NCI-H2227 (cell line): ENCODE data around the gene TGM6.

Experiments
- DNase-seq: peaks from one replicate; lab custom pipeline; 2025; ENCODE audit not compliant: unreplicated experiment; lab: John Stamatoyannopoulos, UW

TGM6 gene

DNA sequence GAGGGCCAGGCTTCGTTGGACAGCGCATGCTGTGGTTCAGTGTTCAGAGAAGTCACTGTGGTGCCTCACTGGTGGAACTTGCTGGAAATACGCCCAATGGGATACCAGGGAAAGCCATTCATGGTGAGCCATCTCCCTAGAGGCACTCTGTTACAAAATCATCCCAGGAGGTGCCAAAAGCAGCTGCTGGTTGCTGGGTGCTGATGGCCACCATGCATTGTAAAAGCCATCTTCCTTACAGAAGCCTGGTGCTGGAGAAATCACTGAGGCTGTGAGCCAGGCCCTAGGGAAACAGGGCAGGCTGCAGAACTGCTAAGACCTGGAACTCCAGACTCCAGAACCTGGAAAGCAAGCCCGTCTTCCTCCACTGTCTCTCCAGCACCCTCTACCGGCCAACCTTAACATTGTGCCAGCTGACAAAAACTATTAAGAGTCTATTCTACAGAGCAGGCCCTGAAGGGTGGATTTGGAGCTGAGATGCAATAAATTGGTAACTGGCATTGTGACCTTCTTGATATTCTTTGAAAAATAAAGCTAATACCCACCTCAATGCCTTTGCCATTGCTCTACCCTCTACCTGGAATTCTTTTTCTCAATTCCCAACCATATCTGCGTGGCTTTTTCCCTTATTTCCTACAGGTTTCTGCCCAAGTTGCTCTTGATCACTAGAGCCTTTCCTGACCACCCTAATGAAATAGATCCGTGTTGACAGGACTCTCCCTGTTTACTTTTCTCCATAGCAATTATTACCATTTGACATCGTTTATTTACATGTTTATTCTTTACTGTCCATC lies 71.4 kb downstream of the TGM6 start:
- DNase-seq = peak; percentile 87

DNA sequence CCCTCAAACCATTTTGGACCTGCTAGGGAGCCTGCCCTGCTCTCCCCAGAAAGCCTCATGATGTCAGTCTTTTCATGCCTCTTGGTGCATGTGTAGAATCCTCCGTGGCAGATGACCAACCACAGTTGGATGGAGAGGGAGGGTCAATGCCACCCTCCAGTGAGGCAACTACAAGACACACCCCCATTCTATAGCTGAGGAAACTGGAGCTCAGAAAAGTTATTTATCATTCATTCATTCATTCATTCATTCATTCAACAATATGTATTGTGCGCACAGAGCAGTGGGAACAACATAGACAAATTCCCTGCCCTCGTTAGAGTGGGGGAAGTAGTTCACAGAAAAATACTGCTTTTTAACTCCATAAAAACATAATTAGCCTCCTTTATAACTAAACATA lies 73.1 kb downstream of the TGM6 start:
- DNase-seq = no peak

DNA sequence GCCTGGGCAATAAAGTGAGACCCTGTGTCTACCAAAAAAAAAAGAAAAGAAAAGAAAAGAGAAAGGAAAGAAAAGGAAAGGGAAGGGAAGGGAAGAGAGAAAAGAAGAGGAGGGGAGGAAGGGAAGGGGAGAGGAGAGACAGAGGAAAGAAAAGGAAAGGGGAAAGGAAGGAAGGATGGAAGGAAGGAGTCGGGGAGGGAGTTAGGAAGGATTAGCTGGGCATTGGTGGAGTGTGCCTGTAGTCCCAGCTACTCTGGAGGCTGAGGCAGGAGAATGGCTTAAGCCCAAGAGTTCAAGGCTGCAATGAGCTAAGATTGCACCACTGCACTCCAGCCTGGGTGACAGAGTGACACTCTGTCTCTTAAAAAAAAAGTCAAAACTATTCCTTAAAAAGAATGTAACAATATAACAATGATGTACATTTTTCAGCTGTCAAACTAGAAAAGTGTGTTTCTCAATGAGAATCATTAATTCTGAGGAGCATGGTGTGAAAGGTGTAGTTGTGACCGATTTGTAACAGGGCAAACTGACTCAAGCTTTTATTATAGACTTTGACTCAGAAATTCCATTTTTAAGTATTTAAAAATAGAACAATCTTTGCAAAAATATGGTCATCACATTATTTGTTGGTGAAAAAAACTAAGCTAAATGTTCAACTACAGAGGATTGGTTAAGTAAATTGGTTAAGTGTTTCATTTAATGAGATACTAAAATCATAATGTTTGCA lies 75.2 kb downstream of the TGM6 start:
- no peak for DNase-seq

DNA sequence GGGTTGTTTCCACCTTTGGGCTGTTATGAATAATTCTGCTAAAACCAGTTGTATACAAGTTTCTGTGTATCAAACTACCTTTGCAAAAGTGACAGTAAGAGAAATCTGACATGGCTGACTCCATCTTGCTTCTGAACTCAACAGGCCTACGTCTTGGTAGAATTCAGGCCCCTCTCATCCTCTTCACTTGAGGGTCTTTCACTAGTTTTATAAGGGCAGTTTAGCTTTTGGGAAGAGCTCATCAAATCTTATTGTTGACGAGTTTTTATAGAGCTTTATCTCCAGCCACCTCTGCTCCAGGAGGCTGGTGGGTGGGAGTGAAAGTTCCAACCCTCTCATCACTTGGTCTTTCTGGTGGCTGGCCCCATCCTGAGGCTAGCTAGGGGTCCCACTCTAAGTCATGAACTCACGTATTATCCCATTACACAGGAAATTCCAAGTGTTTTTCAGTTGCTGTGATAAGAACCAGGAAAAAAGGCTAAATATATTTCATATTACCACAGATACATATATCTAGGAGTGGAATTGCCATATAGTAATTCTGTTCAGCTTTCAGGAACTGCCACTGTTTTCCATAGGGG lies 78.3 kb downstream of the TGM6 start:
- DNase-seq = no peak

DNA sequence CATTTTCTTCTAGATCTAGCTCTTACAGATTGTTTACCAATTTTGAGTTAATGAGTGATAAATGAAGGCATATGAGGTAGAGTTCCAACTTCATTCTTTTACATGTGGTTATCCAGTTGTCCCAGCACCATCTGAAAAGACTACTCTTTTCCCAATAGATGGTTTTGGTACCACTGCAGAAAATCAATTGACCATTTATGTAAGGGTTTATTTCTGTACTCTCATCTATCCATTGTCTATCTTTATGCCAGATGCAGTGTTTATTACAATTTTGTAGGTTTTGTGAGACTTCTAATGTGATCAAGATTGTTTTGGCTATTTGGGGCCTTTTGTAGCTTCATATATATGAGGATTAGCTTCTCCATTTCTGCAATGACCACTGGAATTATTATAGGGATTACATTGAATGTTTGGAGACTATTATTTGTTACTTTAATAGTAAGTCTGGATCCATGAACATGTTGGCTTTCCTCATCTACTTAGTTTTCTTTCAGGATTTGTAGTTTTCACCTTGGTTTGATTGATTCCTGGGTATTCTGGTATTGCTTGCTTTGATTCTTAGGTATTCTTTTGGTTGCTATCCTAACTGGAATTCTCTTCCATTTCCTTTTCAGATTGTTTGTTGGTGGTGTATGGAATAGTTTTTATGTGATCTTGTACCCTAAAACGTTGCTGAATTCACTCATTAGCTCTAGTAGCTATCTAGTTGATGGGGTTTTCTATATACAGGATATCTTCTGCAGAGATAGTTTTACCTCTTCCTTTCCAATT lies 79.5 kb downstream of the TGM6 start:
- DNase-seq = no peak

DNA sequence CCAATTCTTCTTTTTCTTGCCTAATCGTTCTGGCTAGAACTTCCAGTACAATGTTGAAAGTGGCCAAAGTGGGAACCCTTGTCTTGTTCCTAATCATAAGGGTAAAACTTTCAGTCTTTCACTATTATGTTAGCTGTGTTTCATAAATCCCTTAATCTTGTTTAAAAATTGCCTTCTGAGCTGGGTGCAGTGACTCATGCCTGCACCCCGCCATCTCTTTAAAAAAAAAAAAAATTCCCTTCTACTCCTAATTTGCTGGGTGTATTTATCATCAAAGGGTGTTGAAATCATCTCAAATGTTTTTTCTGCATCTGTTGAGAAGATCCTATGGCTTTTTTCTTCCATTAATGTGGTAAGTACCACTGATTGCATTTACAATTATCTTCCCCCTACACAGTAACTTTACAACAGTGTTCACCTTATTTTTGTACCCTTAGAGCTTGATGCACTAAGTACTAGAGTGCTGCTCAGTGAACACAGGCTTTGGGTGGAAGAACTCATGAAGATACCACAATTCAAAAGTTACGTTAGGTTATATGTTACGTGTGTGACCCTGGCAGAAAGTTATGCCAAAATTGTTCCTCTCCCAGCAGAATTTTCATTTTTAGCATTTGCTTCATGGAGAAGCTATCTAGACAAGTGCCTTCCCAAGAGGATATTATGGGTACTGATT lies 80.2 kb downstream of the TGM6 start:
- no peak for DNase-seq

DNA sequence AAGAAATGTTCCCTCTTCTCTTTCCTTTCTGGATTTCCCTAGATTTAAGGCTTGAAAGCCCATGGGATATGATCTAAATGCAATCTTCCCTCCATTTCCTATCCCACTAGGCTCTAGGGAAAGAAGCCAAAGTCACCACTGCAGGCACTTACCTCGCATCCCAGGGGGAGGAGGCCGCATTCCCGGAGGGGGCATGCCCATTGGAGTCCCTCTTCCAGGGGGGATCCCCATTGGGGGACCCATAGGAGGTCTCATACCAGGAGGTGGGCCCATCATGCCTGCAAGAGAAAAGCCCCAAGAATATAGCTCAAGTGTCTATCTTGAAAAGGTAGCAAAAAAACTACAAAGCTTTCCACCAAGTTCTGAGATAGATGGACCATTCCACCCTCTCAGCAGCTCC lies 81.8 kb downstream of the TGM6 start:
- no peak for DNase-seq

DNA sequence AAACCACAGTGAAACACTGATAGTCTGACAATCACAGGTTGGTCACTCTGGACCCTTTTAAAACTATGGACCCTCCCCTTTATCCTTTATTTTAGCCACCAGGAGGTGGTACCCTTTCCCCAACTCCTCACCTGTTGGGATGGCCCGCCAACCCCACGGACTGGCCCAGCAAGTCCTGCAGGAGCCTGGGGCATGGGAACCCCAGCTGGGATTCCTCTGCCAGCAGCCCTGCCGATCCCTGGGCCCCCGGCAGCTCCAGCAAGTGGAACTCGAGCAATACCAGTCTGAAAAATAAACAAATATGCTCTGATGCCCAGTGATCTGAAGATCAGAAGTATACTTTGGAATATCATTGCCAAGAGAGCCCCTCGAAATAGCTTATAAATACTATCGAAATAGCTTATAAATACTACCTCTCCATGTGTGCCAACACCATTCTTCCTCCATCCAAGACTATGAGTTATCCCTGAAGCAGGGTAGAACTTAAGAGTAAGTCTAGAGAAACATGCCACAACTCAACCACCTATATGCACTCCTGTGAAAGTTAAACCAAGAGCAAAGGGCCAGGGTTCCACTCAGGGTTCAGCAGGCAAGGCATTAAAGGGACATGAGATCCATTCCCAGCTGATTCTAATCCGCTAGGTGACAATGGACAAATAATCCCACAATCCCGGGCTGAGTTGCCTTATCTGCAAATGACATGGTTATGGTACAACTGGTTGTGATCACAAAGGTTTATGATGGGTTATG lies 83.1 kb downstream of the TGM6 start:
- DNase-seq = no peak

DNA sequence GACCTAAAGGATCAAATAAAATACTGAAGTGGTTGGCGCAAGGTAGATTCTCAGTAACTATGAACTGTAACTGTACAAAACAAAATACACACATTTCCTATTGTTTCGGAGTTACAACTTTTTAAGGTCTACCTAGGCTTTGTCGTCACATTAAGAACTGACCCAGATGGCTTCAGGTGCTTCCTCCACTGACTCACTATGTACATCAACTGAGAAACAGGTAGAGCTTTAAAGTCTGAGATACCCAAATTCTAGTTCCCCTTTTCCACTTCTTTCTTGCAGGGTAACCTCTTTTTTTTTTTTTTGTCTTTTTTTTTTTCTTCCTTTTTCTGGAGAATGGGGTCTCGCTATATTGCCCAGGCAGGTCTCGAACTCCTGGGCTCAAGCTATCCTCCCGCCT lies 84.4 kb downstream of the TGM6 start:
- no peak for DNase-seq

DNA sequence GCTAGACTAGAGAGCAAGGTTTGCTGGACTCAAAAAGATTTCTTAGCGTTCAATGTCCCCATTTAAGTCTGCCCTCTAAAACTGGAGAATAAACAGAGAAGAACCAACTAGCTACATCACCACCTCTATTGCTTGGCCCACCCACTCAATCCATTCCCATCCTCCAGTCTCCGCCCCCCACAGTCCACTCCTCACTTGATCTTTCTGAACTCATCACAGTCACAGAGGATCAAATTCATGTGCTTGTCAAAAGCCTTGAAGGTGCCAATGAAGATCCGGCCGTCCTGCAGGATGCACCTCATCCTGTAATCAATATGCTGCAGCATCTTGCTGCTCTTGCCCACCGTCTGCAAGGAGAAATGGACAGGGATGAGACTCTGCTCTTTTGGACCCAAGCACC lies 86.7 kb downstream of the TGM6 start:
- DNase-seq = no peak

DNA sequence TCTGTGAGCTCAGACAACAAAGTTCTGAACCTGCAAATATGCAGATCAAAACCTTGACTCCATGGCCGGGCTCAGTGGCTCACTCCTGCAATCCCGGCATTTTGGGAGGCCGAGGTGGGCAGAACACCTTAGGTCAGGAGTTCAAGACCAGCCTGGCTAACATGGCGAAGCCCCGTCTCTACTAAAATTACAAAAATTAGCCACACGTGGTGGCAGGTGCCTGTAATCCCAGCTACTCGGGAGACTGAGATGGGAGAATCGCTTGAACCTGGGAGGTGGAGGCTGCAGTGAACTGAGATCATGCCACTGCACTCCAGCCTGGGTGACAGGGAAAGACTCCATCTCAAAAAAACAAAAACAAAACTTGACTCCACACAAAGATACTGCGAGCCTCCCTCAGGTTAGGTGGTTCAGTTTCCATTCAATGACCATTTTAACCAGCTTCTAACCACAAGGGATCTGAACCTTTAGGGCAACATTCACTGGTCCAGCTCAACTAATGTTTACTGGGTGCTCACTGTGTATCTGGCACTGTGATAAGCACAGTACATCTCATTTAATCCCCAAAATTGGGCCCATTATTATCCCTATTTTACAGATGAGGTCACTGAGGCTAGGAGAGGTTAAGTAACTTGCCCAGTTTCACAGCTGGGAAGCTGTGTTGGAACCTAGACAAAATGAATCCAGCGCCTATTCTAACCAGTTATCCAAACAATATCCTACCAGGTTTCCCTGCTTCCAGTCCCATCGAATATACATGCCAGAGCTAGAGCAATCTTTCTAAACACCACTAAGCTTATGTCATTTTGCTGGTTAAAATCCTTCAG lies 88.1 kb downstream of the TGM6 start:
- DNase-seq = no peak

DNA sequence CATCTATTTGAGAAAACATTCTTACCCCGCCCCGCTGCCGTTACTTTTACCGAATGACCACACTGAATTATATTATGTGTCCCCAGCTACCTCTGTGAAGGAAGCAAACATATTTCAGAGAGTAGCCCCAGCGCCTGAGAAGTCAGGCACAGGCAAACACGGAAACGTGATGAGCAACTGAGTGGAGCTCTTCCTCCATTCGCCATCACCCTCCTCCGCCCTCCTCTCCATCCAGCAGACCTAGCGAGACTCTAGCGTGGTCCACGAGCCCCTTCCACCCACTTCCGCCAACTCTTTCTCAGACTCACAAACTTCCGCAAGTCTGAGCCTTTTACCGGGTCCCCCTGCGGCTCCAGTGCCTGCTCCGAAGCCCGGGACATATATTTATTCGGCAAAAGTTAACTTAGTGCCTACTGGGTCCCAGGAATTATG lies 89.3 kb downstream of the TGM6 start:
- DNase-seq = peak; percentile 65

DNA sequence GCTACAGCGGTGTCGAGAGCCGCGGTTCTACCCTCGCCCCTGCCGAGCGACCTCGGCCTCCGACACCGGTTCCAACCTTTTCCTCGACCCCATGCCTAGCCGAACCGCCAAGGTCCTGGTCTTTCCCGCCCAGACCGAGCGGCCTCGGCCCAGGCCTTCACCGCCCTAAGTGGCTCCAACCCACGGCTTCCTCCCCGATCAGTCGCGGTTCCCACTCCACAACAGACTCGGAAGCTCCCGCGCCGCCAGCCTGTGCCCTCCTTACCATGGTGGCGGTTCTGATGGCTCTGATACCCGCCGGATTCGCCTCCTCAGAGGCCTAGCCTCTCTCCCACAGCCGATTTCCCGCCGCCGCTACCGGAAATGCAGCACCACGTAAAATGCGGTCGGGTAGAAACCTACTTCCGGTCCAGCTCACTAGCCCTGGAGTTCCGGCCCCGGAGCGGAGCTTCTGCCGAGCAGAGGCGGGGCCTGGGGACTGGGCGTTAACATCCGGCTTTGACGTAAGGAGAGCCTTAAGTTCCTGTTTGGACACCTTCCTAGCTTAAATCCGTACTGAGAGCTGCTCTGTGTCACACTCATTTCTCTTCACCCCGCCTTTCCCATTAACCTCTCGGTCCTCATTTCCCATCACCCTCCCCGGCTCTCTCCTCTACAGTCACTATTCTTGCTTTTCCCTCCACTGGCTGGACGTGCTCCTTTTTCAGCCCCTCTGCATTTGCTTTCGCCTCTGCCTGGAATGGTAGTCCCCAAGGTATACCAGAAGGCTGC lies 89.9 kb downstream of the TGM6 start, which contains the start of gene SNRPB:
Gene SNRPB, minus strand, starts transcription at position 367 of the 771 bp plus-strand sequence. Its CDS starts 99 bp downstream, at position 268.
- peak; percentile 99 for DNase-seq

DNA sequence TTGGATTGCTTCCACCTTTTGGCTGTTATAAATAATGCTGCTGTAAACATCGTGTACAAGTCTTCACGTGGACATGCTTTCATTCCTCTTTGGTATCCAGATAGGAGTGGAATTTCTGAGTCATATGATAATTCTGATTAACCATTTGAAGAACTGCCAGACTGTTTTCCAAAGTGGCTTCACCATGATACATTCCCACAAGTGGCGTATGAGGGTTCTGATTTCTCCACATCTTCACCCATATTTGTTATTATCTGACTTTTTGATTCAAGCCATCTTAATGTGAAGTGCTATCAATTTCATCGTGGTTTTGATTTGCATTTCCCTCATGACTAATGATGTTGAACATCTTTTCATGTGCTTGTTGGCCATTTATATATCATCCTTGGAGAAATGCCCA lies 92.8 kb downstream of the TGM6 start:
- DNase-seq = no peak

DNA sequence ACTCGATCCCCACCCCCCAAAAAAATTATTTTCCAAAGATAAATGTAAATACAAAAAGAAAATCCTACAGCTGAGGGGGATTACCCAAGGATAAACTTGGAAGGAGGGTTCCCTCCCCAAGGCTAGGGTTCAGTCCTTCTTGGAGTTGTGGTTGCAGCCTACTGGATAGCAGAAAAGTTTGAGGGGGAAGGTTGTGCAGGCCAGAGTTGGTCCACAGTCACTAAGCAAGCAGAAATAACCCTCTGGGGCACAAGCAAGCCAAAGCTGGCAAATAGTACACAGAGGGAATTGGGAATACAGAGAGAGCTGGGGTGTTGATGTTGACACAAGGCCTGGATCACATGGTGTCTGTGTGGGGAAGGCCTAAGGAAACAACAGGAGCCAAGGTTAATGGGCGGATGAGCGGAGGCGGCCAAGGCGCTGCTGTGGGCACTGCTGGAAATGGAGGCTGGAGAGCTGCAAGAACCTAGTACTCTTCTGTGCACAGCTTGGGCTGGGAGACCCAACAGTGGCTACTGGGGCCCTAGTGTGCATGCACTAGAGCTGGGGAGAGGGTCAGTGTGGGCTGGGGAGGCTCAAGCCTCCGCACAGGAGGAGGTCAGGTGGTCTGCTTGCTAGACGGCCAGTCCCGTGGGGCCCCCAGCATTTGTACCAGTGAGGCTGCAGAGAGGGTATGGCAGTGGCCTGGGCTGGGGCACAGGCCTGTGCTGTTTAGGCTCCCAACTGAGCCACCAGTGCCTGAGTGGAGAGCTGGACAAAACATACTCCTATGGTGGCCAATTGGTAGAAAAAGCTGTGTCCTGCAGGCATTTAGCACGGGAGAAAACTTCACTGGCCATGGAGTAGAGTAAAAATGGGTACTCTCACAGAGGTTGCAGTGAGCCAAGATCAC lies 95.4 kb downstream of the TGM6 start:
- DNase-seq = no peak

DNA sequence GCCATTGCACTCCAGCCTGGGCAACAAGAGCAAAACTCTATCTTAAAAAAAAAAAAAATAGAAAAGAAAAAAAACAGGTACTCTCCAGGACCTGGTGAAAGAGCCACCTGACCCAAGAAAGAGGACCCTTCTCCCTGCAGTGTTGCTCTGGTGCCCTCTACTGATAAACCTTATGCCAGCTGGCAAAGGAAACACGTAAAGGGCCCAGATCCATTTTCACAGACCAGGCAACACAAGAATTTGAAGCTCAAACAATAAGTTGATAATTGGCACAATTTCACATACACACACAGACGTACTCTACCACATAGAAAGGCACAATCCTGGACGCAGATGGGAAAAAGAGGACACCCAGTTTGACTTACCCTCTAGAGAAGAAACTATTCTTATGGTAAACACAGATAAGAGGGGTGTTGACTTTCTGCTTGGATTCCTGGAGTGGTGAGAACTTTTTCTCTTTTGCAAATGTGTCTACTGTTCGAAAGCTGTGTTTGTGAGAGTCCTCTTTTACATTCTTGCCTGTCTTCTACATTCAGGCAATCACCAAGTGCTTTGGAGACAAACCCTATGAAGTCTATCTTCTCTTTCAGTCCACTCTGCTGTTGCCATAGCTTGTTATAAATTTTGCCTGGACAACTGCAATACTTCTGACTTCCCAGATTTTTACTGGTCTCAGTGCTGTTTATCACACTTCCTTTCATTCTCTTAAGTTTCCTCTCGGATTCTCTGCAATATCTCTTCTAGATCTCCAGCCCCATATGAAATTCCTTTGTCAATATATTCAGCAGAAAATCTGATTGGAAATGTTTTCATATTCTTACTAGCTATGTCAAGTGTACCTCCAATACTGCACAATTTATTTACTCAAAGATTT lies 96.3 kb downstream of the TGM6 start:
- DNase-seq = no peak
